Umbilical cord (tissue), 2 donors: ENCODE measurements around the gene WNT1. TPM values are rescaled to one million over a fixed set of nuclear protein-coding genes. Genes with fewer than 3 reads are reported as not detected.

Experiments used
- DNase-seq: peaks from one replicate; pipeline ENCODE4 v3.0.0-alpha.2; 2015; ENCODE audit warnings: low spot score
- total RNA-seq: library from RNA; depleted of rRNA; stranded (reverse); fragments of >200 nt; gene quantifications from one replicate; pipeline ENCODE4 v1.2.3, GENCODE V29; 2014; ENCODE audit warnings: low replicate concordance; ENCODE audit not compliant: insufficient read depth

The WNT1 gene
- total RNA-seq: not detected

DNA sequence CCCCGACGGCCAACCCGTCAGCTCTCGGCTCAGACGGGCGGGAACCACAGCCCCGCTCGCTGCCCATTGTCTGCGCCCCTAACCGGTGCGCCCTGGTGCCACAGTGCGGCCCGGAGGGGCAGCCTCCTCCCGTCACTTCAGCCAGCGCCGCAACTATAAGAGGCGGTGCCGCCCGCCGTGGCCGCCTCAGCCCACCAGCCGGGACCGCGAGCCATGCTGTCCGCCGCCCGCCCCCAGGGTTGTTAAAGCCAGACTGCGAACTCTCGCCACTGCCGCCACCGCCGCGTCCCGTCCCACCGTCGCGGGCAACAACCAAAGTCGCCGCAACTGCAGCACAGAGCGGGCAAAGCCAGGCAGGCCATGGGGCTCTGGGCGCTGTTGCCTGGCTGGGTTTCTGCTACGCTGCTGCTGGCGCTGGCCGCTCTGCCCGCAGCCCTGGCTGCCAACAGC lies at the start of gene WNT1:
TSS of gene WNT1 (plus strand) at position 32 of the 450 bp plus-strand sequence. CDS start at position 361, 329 bp downstream.
- DNase-seq: no peak

GRCh38 chr12:48929551-48929950 lies 48.6 kb upstream of the WNT1 start:
- DNase-seq: no peak

DNA sequence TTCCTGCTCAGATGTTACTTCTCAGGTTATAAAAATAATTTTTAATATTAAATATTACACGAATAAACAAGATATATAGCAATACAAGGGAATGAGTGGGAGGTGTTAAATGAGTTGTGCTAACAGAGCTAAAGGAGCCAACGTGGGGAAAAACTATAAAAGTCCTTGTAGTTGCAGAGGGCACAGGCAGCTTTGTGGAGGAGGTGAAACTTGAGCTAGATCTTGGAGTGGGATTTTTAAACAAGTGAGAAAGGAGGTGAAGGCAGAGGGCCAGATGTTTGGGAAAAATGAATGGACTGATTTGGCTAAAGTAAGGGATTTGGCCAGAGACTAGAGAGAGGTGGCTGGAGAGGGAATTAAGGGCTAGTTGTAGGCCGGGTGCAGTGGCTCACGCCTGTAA lies 47.6 kb upstream of the WNT1 start:
- DNase-seq: no peak

DNA sequence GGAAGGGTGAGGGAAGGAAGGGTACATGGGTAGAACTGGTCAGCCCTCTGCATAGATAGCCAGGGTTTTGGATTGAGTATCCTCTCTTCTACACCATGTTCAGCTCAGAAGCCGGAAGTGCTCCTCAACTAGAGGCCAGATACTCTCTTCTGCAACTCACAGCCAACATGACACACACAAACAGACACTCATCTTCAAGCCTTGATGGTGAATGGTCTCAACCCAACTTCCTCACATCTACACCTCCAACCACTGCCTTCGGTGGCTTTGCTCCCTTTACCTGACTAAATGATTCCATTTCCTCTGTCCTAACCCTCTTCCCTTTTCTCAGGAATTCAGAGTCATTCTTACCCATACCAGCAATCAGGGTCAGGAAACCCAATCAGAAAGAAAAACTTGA lies 45.2 kb upstream of the WNT1 start:
- no peak for DNase-seq

GRCh38 chr12:48933664-48934311 lies 44.3 kb upstream of the WNT1 start:
- DNase-seq: no peak

DNA sequence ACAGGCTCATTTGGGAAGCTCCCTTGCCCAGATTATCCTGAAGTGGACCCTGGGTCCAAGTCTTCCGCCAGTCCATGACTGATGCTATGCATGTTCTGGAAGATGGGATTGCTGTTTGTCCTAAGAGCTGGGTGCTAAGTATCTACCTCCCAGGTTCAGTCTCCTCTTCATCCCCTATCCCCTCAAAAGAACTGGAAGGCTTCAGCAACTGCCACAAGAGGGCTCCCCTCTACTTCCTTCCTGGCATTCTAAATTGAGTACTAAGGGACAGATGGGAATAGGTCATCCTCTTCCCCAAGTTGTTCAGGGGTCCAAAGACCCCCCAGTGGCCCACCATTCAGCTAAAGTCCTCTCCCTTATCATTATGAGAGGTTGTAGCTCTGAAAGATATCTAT lies 43.8 kb upstream of the WNT1 start:
- DNase-seq: no peak

- DNase-seq: peak; percentile 55
Measured at GRCh38 chr12:48936379-48936979, 41.6 kb upstream of the WNT1 start.

DNA sequence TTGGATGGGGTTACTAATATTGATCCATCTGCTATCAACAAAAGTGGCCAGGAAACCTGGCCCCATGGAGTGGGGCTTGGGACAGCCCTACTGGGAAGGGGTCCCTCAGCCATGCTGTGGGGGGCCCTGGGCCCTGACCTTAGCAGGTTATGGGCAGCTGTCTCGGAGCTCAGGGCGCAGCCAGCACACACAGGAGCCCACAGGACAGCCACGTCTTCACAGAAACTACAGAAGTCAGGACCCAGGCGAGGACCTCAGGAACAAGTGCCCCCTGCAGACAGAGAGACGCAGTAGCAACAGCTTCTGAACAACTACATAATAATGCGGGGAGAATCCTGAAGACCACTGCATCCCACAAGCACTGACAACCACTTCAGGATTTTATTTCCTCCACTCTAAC lies 41.0 kb upstream of the WNT1 start:
- no peak for DNase-seq

- DNase-seq: no peak
Measured at GRCh38 chr12:48938805-48939204, 39.3 kb upstream of the WNT1 start.

GRCh38 chr12:48940181-48940580 lies 37.9 kb upstream of the WNT1 start:
- DNase-seq: no peak

- no peak for DNase-seq
Measured at GRCh38 chr12:48943221-48943620, 34.9 kb upstream of the WNT1 start.

DNA sequence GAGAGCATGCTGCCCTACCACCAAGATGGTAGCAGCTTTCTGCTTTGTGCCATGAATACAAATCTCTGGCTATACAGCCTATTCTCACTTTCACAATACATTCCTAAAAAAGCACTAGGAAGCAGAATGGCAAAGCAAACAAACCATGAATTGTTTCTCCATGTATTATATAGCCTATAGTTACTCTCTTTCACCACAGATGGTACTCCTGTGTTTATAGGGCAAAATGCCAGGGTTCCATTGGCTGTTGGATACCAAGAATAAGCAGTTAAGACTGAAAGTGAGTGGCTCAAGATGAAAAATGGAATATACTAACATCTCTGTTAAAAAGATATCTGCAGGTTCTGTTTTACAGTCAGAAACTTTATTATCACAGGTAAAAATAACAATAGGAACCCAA lies 31.9 kb upstream of the WNT1 start:
- no peak for DNase-seq

GRCh38 chr12:48946943-48947342 lies 31.2 kb upstream of the WNT1 start:
- no peak for DNase-seq

DNA sequence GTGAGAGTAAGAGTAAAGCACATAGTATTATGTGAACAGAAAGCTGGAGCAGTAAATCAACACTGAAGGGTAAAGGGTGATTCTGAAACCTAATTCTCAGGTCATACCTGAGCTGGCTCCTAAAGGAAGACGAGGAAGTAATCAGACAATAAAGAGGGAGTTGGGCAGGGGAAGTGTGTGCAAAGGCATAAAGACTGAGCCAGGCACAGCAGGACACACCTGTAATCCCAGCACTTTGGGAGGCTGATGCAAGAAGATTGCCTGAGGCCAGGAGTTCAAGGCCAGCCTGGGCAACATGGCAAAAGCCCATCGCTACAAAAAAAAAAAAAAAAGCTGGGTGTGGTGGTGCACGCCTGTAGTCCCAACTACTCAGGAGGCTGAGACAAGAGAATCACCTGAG lies 30.4 kb upstream of the WNT1 start:
- DNase-seq: no peak

DNA sequence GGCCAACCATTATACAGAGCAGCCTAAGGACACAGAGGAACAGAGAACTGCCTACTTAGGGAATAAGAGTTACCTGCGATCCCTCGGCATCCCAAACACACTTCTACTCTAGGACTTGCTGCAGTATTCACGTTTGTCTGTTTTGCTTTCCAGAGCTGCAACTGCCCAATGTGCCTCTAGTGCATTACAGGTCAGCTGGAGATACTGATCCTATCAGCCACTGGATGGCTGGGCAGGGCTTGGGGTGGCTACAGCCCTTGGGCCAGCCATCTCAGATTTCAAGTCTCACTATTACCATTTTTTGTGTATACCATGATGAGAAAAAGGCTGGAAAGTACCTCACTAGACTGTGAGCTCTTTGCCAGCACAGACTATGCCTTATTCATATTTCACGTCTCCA lies 25.4 kb upstream of the WNT1 start:
- DNase-seq: no peak

GRCh38 chr12:48954061-48954460 lies 24.1 kb upstream of the WNT1 start:
- no peak for DNase-seq

- no peak for DNase-seq
Measured at GRCh38 chr12:48954841-48955501, 23.2 kb upstream of the WNT1 start.

GRCh38 chr12:48956279-48957140 lies 21.6 kb upstream of the WNT1 start:
- peak; percentile 99 for DNase-seq

DNA sequence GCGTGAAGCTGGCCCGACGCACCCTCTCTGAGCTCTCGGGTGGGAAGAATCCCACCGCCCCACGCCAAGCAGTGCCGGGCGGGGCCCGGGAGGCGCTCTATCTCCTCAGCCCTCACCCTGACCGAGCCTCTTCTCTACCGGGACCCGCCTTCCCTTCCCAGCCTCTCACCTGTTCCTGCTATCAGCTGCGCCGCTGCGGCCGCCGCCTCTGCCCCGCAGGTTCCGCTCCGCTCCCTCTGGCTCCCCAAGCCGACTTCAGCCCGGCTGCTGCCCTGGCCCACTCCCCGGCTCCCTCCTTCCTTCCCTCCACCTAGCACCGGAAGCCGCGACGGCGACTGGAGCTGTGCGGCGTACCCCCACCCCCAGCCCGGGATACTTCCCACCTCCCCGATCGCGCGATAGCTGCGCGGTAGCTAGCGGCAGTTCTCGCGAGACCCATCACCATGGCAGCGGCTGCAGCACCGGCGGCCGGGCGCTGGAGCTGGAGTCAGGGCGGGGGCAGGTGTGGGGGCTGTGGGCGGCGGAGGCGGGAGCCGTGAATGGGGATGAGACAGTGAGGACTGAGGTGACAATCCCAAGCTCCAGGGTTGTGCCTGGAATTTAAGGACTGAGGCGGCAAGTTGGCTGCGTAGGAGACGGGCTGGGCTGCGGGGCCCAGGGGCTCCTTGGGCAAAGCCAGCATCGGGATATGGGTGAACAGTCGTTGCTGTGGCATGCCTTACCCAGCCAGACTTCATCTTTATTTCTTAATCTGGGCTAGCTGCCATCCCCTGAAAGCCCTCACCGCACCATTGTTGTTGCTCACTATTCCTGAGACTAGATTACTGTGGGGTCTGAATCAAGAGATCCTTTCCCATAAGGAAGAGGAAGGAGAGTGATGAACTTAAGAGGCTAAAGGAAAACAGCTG lies 20.7 kb upstream of the WNT1 start, which contains the start of gene ARF3:
TSS of gene ARF3 (minus strand) at position 347 of the 908 bp plus-strand sequence. CDS start 16,392 bp downstream, outside the sequence.
- DNase-seq: peak; percentile 97

GRCh38 chr12:48958049-48958388 lies 20.1 kb upstream of the WNT1 start:
- no peak for DNase-seq

GRCh38 chr12:48960834-48961233 lies 17.3 kb upstream of the WNT1 start:
- no peak for DNase-seq
